GM04504 (cell line): ENCODE data around the gene CERS6.
"Not testable (repeated sequence)": the region's sequence is repeated elsewhere in the genome, so short reads cannot be mapped to it uniquely, and the experiment has no call there.

Experiments used
- DNase-seq: peaks from one replicate; pipeline ENCODE4 v3.0.0-alpha.2; 2012; ENCODE audit warnings: low read depth

The CERS6 gene

DNA sequence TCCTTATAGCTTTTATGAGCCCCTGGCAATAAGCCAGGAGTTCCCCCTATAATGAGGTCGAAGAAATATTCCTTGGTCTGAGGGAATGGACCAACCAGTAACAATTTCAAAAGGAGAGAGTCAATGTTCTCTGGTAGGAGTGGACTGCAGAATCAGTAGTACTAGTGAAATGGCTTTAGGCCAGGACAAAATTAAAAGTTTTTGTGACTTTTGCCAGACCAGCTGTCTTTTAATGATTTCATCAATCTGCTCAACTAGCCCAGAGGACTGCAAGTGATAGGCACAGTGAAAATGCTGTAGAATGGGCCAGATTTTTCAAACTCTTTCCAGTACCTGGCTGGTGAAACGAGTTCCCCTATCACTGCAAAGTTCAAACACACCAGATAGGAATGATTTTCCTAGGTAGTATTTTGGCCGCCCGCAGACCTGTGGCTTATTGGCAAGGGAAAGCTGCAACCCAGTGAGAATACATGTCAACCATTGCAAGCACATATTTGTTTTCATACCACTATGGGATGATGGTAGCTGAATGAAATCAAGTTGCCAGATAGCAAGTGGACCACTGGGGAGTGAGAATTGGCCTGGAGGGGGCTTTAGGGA lies 45.5 kb downstream of the CERS6 start:
- DNase-seq: no peak

DNA sequence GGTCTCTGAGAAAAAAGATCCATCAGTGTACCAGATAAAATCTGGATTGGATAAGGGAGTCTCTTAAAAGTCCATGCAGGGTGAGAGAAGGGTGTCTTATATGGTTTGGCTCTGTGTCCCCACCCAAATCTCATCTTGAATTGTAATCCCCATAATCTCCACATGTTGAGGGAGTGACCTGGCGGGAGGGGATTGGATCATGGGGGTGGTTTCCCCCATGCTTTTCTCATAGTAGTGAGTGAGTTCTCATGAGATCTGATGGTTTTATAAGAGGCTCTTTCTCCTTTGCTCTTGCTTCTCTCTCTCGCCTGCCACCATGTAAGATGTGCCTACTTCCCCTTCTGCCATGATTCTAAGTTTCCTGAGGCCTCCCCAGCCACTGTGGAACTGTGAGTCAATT lies 46.8 kb downstream of the CERS6 start:
- DNase-seq: not testable (repeated sequence)

DNA sequence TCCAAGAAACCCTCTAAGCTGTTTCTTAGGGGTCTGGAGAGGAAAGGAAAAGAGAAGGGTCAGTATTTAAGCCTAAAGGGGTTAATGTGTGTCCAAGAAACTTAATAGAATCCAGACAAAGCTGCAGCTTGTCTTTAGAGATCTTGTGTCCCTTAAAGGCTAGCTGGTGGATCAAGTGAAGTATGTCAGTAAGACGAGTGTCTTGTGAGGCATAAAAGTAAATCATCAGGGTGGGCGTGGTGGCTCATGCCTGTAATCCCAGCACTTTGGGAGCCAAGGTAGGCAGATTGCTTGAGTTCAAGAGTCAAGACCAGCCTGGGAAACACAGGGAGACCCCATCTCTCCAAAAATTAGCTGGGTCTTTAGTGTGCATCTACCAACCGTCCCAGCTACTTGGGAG lies 47.8 kb downstream of the CERS6 start:
- DNase-seq: no peak

DNA sequence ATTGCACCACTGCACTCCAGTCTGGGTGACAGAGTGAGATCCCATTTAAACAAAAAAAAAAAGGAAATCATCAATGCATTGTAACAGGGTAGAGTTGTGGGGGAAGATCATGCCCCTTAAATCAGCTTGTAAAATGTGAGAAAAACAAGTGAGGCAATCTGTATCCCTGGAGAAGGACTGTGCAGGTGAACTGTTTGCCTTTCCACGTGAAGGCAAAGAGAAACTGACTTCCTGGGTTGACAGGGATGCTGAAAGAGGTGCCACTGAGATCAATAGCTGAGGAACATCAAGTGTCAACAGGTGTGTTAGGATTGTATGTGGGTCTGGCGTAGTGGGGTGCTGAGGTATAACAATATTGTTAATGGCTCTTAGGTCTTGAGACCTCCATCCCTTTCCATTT lies 48.3 kb downstream of the CERS6 start:
- no peak for DNase-seq

DNA sequence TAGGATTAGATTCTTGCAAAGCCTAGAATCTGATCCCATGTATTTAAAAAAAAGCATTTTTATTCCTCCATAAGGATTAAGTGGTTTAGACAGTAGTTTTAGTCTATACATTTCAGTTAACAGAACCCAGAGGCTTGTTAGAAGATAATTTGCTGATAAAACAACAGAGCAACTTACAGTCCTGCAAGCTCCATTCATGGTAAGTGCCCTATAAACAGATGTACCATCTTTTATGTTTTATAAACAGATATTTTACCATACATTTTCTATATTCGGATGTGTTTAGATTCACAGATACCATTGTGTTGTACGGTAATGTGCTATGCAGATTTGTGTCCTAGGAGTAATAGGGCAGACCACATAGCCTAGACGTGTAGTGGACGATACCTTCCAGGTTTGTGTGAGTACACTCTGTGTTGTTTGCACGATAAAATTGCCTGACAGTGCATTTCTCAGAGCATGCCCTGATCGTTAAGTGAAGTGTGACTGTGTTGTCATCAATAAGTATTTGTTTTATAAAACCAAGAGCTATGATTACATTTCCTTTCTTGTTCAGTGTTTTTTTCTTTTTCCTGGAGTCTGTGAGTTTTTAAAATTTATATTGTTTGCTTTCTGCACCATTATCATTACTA lies 54.2 kb downstream of the CERS6 start:
- DNase-seq: no peak

DNA sequence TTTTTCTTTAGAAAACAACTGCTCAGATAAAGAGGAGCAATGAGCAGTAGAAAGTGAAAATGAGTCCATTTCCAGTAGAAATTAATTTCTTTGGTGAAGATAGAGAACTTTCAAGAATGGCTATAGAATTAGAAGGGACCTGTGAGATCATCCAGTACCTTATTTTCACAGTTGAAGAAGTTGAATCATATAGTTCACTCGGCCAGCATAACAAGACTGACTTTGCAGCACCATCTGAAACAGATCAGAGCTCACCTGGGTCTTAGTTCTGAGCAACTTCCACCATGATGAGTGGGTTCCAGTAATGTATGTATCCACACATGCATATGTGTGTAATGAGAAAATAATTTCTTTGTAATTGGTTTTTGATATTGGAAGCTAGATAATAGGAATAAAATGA lies 58.6 kb downstream of the CERS6 start:
- DNase-seq: no peak

DNA sequence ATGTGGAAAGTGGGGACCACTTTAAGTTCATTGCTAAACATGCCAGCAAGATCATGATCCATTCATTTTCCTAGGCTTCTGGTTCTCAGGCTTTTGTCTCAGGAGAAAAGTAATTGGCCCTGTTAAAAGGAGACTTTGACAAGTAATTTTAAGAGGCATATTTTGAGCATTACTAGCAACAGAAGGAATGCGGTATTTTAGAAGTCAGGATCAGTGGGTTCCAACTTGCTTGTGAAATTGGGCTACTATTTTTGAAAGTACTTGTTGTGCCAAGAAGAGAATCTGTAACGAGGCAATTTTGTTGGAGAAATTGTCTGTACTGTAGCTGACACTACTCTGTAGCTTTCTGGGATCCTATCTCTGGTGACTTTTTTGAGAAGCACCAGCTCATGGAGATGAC lies 59.4 kb downstream of the CERS6 start:
- peak; percentile 82 for DNase-seq

DNA sequence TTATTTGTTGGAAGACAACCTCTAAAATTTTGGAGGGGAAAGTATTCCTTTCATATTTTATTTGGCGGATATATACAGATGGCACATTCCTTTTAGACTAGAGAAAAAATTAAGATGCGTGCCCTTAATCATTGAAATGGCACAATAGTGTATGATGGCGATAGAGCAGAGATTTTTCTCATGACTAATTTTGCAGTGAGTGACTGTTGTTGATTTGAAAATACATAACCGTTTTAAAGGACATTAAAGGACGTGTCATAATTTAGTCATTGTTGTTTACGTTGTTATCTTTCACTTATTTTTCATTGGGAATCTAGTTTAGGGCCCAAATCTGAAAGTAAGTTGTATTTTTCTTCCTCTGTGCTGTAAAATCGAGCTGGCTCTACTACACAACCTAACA lies 61.7 kb downstream of the CERS6 start:
- no peak for DNase-seq

DNA sequence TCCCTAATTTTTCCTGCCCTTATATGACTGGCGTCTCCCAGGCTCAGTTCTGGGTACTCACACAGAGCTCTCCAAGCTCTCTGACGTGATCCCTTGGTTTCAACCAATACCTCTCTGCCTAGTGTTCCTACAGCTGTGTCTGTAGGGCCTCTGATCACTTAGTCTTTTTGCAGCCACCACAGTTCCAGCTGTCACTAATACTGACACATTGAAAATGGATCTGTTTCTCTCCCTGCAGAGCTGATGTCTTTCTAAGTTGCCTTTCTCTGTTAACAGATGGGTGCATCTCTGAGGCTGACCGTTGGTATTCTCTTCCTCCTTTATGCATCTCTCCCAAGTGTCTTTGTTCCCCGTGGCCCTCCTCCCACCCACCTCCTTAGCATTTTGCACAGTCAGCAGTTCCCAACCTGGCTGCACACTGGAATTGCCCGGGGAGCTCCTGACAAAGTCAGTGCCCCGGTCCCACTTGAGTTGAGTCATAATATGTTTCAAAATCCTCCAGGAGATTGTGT lies 62.5 kb downstream of the CERS6 start:
- DNase-seq: no peak

DNA sequence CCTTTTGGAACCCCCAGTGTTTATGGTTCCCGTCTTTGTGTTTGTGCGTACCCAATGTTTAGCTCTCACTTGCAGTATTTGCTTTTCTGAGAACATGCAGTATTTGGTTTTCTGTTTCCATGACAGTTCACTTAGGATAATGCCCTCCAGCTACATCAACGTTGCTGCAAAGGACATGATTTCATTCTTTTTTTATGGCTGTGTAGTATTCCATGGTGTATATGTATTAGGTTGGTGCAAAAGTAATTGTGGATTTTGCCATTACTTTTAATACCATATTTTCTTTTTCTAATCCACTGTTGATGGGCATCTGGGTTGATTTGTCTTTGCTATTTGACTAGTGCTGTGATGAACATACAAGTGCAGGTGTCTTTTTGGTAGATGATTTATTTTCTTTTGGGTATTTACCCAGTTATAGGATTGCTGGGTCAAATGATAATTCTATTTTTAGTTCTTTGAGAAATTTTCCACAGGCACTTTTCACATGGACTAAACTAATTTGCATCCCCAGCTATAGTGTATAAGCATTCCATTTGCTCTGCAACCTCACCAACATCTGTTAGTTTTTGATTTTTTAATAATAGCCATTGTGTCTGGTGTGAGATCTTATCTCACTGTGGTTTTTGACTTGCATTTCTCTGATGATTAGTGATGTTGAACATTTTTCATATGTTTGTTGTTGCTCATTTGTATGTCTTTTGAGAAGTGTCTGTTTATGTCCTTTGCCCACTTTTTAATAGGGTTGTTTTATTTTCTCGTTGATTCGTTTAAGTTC lies 63.6 kb downstream of the CERS6 start:
- no peak for DNase-seq

DNA sequence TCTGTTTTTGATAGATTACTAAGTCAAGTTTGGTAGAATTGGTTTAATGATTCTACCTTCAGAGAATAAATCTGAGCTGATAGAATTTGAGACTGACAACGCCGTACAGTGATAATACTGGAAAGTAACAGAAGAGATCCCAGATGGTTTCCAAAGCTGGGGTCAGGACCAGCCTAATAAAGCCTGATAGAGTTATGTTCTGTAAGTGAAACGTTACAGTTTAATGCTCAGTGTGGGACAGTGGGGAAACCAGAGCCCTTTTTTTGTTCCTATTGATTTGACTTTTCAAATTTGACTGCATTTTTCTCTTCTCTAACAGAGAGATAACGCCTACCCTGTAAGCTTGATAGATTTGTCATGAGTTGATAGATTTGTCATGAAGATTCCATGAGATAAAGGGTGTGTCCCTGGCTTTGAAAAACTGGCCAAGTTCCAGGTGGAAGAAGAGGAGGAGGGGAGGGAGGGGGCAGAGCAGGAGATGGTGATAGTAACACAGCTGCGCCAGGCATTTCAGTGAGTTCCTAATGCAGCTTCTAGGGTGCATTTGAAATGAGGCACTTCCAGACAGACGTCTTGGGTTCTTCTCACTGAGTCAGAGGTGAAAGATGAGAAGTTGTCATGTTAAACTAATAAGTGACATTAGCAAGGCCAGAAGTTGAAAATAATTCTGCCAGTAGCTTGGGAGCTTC lies 65.1 kb downstream of the CERS6 start:
- DNase-seq: no peak

DNA sequence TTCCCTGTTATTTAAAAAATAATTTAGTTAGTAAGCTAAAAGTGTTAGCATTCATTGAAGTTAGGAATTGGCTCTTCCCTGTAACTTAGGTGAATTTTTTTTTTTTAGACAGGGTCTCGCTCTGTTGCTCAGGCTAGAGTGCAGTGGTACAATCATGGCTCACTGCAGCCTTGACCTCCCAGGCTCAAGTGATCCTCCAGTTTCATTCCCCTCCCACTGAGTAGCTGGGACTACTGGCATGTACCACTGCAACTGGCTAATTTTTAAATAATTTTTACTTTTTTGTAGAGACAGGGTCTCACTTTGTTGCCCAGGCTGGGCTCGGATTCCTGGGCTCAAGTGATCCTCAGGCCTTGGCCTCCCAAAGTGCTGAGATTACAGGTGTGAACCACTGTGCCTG lies 66.4 kb downstream of the CERS6 start:
- no peak for DNase-seq

DNA sequence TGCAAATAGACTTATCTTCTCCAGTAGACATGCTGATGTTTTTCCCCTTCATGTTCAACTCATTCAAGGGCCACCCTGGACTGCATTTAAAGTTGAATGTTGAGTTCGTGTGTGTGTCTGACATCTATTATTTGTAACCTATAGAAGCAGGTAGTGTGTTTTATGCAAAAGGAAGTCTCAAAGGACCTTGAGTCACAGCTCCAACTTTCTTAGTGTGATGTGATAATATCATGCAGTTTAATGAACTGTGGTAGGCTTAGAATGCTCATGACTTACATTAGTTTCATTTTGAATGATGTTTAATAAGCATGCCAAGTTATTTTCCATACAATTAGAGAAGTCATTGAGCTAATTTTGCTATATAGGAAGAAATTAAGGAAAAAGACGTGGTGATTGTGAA lies 67.9 kb downstream of the CERS6 start:
- DNase-seq: no peak

DNA sequence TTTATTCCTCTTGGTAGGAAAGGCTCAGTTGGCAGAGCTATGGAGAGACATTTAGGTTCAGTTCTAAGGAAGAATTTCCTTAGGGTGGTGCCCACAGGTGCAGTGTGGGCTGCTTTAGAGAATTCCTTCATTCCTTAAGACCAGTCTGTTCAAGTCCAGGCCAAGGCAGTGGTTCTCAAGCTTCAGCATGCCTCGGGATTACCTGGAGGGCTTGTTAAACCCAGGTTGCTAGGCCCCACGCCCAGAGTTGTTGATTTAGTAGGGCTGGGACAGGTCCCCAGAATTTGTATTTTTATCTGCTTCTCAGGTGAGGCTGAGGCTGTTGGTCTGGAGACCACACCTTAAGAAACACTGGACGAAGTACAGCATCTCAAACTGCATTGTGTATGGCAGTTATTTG lies 68.9 kb downstream of the CERS6 start:
- no peak for DNase-seq

DNA sequence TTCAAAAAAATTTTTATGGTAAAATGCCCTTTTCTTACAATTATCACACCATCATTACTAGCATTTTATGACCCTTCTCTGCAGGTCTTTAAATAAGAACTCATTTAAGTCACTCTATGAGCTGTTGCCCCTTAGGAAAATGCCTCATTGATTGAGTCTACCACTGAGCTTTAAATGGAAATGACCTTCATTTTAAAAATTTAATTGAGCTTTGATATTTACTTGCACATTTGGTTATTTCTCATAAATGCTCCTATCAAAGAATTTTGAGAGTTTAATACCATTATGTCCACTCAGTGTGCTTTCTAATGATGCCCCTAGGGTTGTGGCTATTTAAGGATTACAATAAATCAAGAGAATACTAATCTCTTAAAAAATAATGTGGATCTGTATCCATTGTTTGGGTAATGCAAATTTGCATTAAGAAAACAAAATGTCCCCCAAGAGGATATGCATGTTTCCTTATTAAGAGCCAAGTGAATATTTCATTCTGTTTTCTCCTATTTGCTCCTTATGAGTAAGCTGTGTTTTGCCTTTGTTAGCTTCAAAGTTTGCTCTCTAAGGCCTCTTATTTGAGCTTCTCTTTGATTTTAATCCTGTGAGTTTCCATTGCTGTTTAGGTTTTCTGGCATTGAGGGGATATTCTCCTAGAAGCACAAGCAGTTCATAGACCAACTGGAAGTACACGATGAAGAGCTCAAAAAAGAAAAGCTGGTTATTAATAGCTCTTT lies 69.8 kb downstream of the CERS6 start:
- no peak for DNase-seq

DNA sequence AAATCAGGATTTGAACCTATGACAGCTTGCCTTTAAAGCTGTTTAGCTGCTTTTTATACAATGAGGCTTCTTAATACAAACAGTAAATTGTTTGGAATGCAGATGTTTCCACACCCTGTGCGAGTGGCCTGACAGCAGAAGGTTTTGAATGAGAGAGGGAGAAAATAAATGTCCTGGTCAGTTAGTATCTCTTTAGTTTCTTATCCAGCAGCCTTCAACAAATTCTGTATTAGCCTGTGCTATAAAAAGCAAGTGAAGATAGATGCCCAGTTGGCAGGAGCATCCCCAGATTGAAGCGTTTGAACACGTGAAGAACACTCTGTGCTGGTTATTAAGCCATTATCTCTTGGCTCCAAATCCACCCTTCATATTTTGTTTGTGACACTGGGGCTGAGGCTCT lies 70.6 kb downstream of the CERS6 start:
- no peak for DNase-seq

DNA sequence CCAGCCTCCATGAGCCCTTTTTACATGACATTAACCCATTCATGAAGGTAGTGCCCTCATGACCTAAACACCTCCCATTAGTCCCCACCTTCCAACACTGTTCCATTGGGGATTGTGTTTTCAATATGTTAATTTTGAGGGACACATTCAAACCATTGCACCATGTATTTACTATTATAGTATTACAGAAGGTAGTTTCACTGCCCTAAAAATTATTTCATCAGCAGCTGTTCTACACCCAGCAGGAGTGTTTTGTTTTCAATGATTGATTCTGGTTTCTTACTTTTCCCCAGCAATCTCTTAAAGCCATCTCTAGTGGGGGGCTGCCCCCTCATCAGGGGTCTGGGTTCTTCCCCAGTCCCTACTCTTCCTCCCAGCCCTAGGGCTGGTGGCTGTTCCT lies 71.9 kb downstream of the CERS6 start:
- no peak for DNase-seq

DNA sequence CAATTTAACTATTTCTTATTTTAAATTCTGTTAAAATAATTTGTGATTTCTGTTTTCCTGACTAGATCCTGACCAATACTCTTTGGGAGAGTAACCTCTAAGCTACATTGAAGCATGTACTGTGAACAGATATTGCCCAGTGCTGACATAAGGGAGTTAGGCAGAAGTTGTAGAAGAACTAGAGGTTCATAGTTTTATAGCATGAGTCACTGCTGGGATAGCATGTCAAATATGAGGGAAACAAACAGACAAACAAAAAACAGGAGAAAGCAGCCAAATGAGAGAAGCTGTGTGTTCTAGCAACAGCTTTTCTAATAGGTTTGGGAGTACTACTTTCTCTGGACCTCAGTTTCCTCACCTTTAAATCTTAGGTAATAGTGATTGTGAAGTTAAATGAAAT lies 72.4 kb downstream of the CERS6 start:
- DNase-seq: no peak

DNA sequence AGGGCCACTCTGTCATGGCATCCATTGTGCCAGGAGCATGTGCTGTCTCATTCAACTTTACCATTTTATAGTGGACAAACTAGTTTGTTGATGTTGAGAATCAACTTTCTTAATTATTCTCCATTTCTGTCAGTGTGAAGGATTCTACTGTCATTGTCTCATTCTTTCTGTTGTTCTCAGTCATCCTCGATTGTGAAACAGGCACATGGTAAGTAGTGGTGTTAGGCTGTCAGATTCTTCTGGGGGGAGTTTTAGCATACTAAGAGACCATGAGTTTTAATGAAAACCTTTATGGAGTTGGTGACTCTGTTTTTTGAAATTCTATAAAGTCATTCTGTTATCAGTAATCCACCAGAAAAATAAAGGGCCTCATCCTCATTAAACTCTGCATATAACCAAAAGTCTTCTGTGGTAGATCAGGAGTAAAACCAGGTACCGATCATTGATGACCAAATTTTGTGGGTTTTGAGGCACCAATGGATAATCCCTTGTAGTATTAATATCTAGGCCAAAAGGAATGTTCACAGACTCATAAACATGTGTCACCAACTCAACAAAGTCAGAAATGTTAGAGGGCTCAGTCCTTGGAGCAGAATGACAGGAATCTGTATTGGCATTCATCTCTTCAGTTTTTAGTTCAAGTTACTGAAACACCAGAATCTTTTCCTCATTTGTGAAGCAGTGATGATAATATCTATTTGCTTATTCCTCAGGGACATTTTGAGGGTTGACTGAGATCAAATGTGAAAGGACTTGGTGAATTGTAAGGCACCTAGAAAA lies 73.2 kb downstream of the CERS6 start:
- no peak for DNase-seq

DNA sequence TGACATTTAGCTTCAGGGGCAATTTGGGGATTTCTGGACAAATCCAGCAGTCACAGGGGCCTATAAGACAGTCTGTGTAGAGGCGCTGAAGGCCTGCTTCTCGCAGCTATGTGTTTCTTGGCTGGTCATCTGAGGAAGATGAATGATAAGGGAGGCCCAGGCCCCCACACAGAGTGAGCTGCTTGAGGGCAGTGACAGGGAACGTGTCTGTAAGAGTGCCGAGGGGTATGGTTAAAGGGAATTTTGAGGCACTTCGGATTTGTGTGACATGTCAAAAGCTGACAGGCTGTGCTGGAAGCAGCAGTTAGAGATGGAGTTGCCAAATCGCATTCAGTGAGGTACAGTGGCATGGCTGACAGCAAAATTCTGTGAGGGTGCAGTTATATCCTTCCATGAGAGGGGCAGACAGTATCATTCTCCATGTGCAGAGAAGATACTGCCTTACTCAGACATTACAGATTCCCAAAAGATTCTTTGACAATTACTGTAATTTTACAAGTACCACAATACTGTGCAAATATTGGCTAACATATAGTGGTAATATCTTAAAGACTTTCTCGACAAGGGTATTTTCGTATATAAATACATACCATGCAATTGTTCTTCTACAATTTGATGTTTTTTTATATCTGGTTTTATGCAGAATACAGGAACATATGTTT lies 74.0 kb downstream of the CERS6 start:
- DNase-seq: no peak
